HEK293 (cell line): ENCODE data around the gene ZNF273.

ENCODE experiments used
- TCF7L2 ChIP-seq: IDR thresholded peaks from 2 replicates; pipeline ENCODE4 v1.6.1; 2011; ENCODE audit warnings: low read depth, mild to moderate bottlenecking, inconsistent platforms, low read length, moderate library complexity, borderline replicate concordance
- ZNF138 ChIP-seq: fragments of 450-650 bp; formaldehyde crosslinking; IDR thresholded peaks from 2 replicates; pipeline ENCODE4 v1.5.1; 2016; ENCODE audit warnings: missing biosample characterization, missing genetic modification characterization, borderline replicate concordance
- TF ChIP-seq, protein P1 (sequence below): fragments of 450-650 bp; formaldehyde crosslinking; IDR thresholded peaks from 2 replicates; pipeline ENCODE4 v1.5.1; 2016; ENCODE audit warnings: missing biosample characterization, missing genetic modification characterization, low read depth

DNA sequence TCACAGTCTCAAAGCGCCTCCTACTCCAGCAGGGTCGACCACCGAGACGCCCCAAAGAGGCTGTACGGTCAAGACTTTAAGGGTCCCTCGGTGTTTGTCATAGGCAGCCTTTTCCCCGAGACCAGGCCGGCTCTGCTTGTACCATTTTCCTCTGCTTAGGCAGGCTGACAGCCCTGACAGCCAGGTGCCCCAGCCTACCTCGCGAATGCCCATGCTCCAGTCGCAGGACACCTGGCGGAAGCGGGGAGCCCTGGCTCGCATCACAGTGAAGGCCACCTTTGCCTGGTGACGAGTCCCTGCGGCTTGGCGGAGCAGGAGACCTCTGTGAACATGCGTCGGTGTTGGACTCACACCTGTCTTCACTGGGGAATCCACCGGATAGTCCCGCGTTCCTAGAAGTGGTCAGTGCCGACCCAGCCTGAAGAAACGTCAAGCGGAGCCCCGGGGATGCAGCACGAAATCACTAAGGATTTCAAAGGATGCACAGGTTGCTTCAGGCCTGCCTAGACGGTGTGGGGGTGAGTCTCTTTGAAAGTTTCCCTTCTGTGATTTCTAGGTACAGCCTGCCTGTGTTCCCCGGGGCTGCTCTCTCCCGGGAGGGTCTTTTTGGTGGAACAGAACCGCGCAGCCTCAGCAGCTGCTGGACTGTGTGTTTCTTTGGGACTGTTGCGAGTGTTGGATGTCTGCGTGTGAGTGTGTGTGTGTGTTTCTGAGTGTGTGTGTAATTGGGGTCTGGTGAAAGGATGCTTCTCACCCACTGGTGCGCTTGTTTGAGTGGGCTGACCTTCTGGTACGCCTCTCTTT is 30.5 kb upstream of the ZNF273 start:
- TF ChIP-seq TCF7L2 (no peak), ZNF138 (tag by site-specific recombination) (no peak)
- TF ChIP-seq, protein P1, sequence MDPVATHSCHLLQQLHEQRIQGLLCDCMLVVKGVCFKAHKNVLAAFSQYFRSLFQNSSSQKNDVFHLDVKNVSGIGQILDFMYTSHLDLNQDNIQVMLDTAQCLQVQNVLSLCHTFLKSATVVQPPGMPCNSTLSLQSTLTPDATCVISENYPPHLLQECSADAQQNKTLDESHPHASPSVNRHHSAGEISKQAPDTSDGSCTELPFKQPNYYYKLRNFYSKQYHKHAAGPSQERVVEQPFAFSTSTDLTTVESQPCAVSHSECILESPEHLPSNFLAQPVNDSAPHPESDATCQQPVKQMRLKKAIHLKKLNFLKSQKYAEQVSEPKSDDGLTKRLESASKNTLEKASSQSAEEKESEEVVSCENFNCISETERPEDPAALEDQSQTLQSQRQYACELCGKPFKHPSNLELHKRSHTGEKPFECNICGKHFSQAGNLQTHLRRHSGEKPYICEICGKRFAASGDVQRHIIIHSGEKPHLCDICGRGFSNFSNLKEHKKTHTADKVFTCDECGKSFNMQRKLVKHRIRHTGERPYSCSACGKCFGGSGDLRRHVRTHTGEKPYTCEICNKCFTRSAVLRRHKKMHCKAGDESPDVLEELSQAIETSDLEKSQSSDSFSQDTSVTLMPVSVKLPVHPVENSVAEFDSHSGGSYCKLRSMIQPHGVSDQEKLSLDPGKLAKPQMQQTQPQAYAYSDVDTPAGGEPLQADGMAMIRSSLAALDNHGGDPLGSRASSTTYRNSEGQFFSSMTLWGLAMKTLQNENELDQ (tag by site-specific recombination): no peak
